ENCODE results near the gene MAP1B. TPM values are rescaled to one million over a fixed set of nuclear protein-coding genes. Genes with fewer than 3 reads are reported as not detected.

The MAP1B gene
- total and polyA plus RNA-seq, 9 of the 15 experiments (the other 6 are each of a cell fraction or from before 2014, with no cell fraction given) = 5.2 to 66.1 (median 17.3) TPM

GRCh38 chr5:72231991-72232703 is 124.9 kb downstream of the MAP1B start:
- intact Hi-C loops (cut with micrococcal nuclease) (loop anchor here (5.0 kb wide), 1 partner anchor 50 kb away; no protein-coding TSS in a partner anchor), in situ Hi-C loops (cut with MboI) (no loop called here)
- ATAC-seq (no peak), FAIRE-seq (no peak), DNase-seq (ENCODE audit: extremely low read depth in 1 of 4, low spot score in 3 of 4) (peak in 2 of 4 experiments; percentile 24 to 43)
- no peaks in the 10 kb centered on the region for H3K9me1 ChIP-seq (ENCODE audit: control insufficient read depth, insufficient read depth, low read length)
- H3K4me3 ChIP-seq = no peak overlapping the region
- peaks cover 83% of the 10 kb centered on the region for H3K36me3 ChIP-seq (ENCODE audit: control insufficient read depth, insufficient read depth, low read length)
- 40% methylated on average over 6 of the region's 6 CpGs for WGBS (ENCODE audit: insufficient coverage, low coverage, missing lambda C conversion rate)
- no peaks in the 10 kb centered on the region for H3K9me3 ChIP-seq (replicated peaks; ENCODE audit: control insufficient read depth, insufficient read depth, low read depth, low read length)
- peak overlapping the region in 1 of 2 experiments; percentile 21; a peak in 1 of 4 replicates for H3K9ac ChIP-seq (ENCODE audit: insufficient read depth in 1 of 2, low read depth in 2 of 2, low read length in 2 of 2)
- H3K4me2 ChIP-seq (ENCODE audit: insufficient read depth, low read length) = peak overlapping the region; percentile 48; the same call in 1 of the 2 replicates
- peaks cover 0 to 82% of the 10 kb centered on the region in 2 experiments; a peak in 3 of 5 replicates for H3K4me1 ChIP-seq (replicated peaks in 1 of 2; ENCODE audit: control insufficient read depth in 2 of 2, insufficient read depth in 2 of 2, low read length in 2 of 2)
- H3K27me3 ChIP-seq (ENCODE audit: control insufficient read depth in 2 of 2, insufficient read depth in 2 of 2, low read length in 2 of 2) = no peaks in the 10 kb centered on the region
- ChIA-PET CTCF (ENCODE audit: low intra/inter-chr PET ratio) (no interaction called here), POLR2A (no interaction called here)
- H2AFZ ChIP-seq (ENCODE audit: low read depth, low read length) = 0 out of 2 replicates have a peak overlapping the region, but pooled peaks have one; percentile 5
- H3K27ac ChIP-seq (ENCODE audit: extremely low read depth, low read depth, low read length) = peak overlapping the region; percentile 88
- BruUV-seq (replicated peaks) = no TSS peak
- peaks cover 37% of the 10 kb centered on the region for H3K79me2 ChIP-seq (ENCODE audit: control insufficient read depth, insufficient read depth, low read length)
- no peaks in the 10 kb centered on the region for H4K20me1 ChIP-seq (replicated peaks; ENCODE audit: control insufficient read depth, insufficient read depth, low read length)
- TF ChIP-seq ESRRB (CRISPR knock-in tag; IDR thresholded peaks at IDR 0.05; ENCODE audit: borderline replicate concordance) (no peak), ZNF174 (CRISPR knock-in tag; IDR thresholded peaks at IDR 0.05) (no peak), HNRNPK (IDR thresholded peaks at IDR 0.05; ENCODE audit: low read depth, low read length, poor library complexity, severe bottlenecking) (no peak), JUND (IDR thresholded peaks at IDR 0.05; ENCODE audit: borderline replicate concordance, low read depth, low read length) (peak; percentile 69), JUND (tag; IDR thresholded peaks at IDR 0.05; ENCODE audit: borderline replicate concordance, low read depth, low read length) (no peak; the same call in 2 of the 3 replicates), MLLT1 (IDR thresholded peaks at IDR 0.05) (peak in 1 of 2 experiments; percentile 95; a peak in 2 of 4 replicates), TCF15 (CRISPR knock-in tag; IDR thresholded peaks at IDR 0.05) (no peak), XRCC5 (IDR thresholded peaks at IDR 0.05; ENCODE audit: low read depth, low read length) (no peak), ZNF511 (CRISPR knock-in tag; IDR thresholded peaks at IDR 0.05) (no peak), HINFP (tag; conservative IDR thresholded peaks at IDR 0.05; ENCODE audit: low read depth) (no peak), TCF7 (IDR thresholded peaks at IDR 0.05; ENCODE audit: borderline replicate concordance) (peak; percentile 98), KLF13 (tag; IDR thresholded peaks at IDR 0.05; ENCODE audit: borderline replicate concordance, low read depth) (no peak), ZNF232 (CRISPR knock-in tag; IDR thresholded peaks at IDR 0.05) (no peak), ZBTB2 (IDR thresholded peaks at IDR 0.05) (no peak), LEF1 (IDR thresholded peaks at IDR 0.05) (peak; percentile 100)

All from K562 (cell line).